CD1c-positive myeloid dendritic cell (primary cell): ENCODE results near the gene GTF2H3.

Source experiments
- DNase-seq: peaks from one replicate; pipeline ENCODE4 v3.0.0-alpha.2; 2016; ENCODE audit errors: extremely low spot score

The GTF2H3 gene

DNA sequence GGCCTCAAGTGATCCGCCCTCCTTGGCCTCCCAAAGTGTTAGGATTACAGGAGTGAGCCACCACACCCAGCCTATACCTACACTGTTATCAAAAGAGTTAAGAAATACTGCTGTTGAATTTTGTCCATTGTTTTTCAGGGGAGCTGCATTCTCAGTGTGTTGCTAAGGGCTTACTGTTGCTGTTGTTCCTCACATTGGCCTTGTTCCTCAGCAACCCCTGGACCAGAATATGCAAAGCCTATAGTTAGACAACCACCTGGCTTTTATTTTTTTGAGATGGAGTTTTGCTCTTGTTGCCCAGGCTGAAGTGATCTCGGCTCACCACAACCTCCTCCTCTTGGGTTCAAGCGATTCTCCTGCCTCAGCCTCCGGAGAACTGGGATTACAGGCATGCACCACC is 73.8 kb downstream of the GTF2H3 start:
- no peak for DNase-seq
